A172 (cell line): ENCODE measurements around the gene NTM. TPM values are rescaled to one million over a fixed set of nuclear protein-coding genes. Genes with fewer than 3 reads are reported as not detected.

ENCODE experiments used
- DNase-seq: peaks from one replicate; pipeline ENCODE4 v3.0.0-alpha.2; 2015; ENCODE audit warnings: low spot score
- total RNA-seq: library from RNA; depleted of rRNA; stranded (reverse); fragments of >200 nt; shearing (Covaris generic); gene quantifications from 2 replicates; pipeline ENCODE4 v1.2.3, GENCODE V29; 2014

NTM gene
- total RNA-seq, 1 experiment from 2014 or later, result 1.4 TPM

- DNase-seq, result no peak
Measured at GRCh38 chr11:132008226-132008625, 637.8 kb downstream of the NTM start.

- DNase-seq, result no peak
Measured at GRCh38 chr11:132008872-132009271, 638.5 kb downstream of the NTM start.

GRCh38 chr11:132020001-132020400 is 649.6 kb downstream of the NTM start:
- DNase-seq, result no peak

- DNase-seq, result no peak
Measured at GRCh38 chr11:132022285-132022684, 651.9 kb downstream of the NTM start.

GRCh38 chr11:132022733-132023478 is 652.5 kb downstream of the NTM start:
- peak; percentile 68 for DNase-seq

- DNase-seq, result peak; percentile 85
Measured at GRCh38 chr11:132024587-132025295, 654.3 kb downstream of the NTM start.

- no peak for DNase-seq
Measured at GRCh38 chr11:132026746-132027145, 656.3 kb downstream of the NTM start.

GRCh38 chr11:132028380-132029240 is 658.2 kb downstream of the NTM start:
- DNase-seq, result peak; percentile 60

- DNase-seq, result no peak
Measured at GRCh38 chr11:132030896-132031295, 660.5 kb downstream of the NTM start.

GRCh38 chr11:132032555-132032954 is 662.1 kb downstream of the NTM start:
- DNase-seq, result no peak

- DNase-seq, result no peak
Measured at GRCh38 chr11:132033051-132033450, 662.6 kb downstream of the NTM start.

- DNase-seq, result no peak
Measured at GRCh38 chr11:132035228-132035627, 664.8 kb downstream of the NTM start.

GRCh38 chr11:132035766-132036165 is 665.4 kb downstream of the NTM start:
- DNase-seq, result no peak

- no peak for DNase-seq
Measured at GRCh38 chr11:132036220-132036619, 665.8 kb downstream of the NTM start.

- no peak for DNase-seq
Measured at GRCh38 chr11:132036746-132037466, 666.5 kb downstream of the NTM start.

GRCh38 chr11:132037467-132037862 is 667.0 kb downstream of the NTM start:
- no peak for DNase-seq

GRCh38 chr11:132037956-132038355 is 667.5 kb downstream of the NTM start:
- DNase-seq, result no peak

GRCh38 chr11:132039521-132039920 is 669.1 kb downstream of the NTM start:
- no peak for DNase-seq

- DNase-seq, result no peak
Measured at GRCh38 chr11:132042296-132042695, 671.9 kb downstream of the NTM start.

- no peak for DNase-seq
Measured at GRCh38 chr11:132043714-132044113, 673.3 kb downstream of the NTM start.

GRCh38 chr11:132045107-132045506 is 674.7 kb downstream of the NTM start:
- DNase-seq, result no peak
